HepG2 (cell line): ENCODE results near the gene OXLD1. TPM values are rescaled to one million over a fixed set of nuclear protein-coding genes. Genes with fewer than 3 reads are reported as not detected.
A peak's percentile ranks its signal among the peaks of the same experiment; 100 is the strongest.

Source experiments
- AGO2 ChIP-seq: fragments of 200-400 bp; formaldehyde crosslinking; optimal IDR thresholded peaks from 2 replicates; pipeline ENCODE3; 2017; ENCODE audit warnings: mild to moderate bottlenecking, low read depth, low read length, moderate library complexity
- ARNTL ChIP-seq: sonication (generic); formaldehyde crosslinking; IDR thresholded peaks from 2 replicates; pipeline ENCODE4 v1.4.0; 2020; ENCODE audit warnings: mild to moderate bottlenecking, missing genetic modification reagents
- NFE2L2 ChIP-seq: fragments of 150-350 bp; IDR thresholded peaks from 2 replicates; pipeline ENCODE4 v1.6.1; 2014; ENCODE audit warnings: low read length
- SAFB2 ChIP-seq: sonication (generic); formaldehyde crosslinking; IDR thresholded peaks from 2 replicates; pipeline ENCODE4 v1.5.1; 2020; ENCODE audit warnings: missing genetic modification reagents, low read depth, mild to moderate bottlenecking, borderline replicate concordance
- SMAD9 ChIP-seq: sonication (generic); formaldehyde crosslinking; IDR thresholded peaks from 2 replicates; pipeline ENCODE4 v1.5.1; 2020; ENCODE audit warnings: mild to moderate bottlenecking, missing genetic modification reagents
- TP53 ChIP-seq: sonication (generic); formaldehyde crosslinking; conservative IDR thresholded peaks from 2 replicates; pipeline ENCODE4 v1.4.0; 2020; ENCODE audit warnings: missing genetic modification reagents
- ZNF318 ChIP-seq: sonication (generic); formaldehyde crosslinking; IDR thresholded peaks from 2 replicates; pipeline ENCODE4 v1.4.0; 2020; ENCODE audit warnings: mild to moderate bottlenecking, missing genetic modification reagents
- ZNF407 ChIP-seq: sonication (generic); formaldehyde crosslinking; IDR thresholded peaks from one replicate; pipeline ENCODE4 v1.5.1; 2020; ENCODE audit warnings: mild to moderate bottlenecking, missing genetic modification reagents; ENCODE audit errors: not compliant biosample characterization
- ZNF616 ChIP-seq: sonication (generic); formaldehyde crosslinking; IDR thresholded peaks from 2 replicates; pipeline ENCODE4 v1.5.0; 2020; ENCODE audit warnings: low read depth, mild to moderate bottlenecking, missing genetic modification reagents
- ZNF703 ChIP-seq: sonication (generic); formaldehyde crosslinking; IDR thresholded peaks from 2 replicates; pipeline ENCODE4 v1.5.1; 2020; ENCODE audit warnings: missing genetic modification reagents, mild to moderate bottlenecking, moderate library complexity, borderline replicate concordance
- polyA plus RNA-seq, 8 experiments: library from polyadenylated mRNA; depleted of rRNA in 3 of 8; stranded (reverse) in 7 of 8; unstranded in 1 of 8; fragments of >200 nt; fragmentation: Illumina TruSeq in 4 of 8; extraction: Trizol in 4 of 8; gene quantifications; 2 replicates each; pipeline versions ENCODE4 v1.2.1 to v1.2.3, GENCODE V29; 2011 to 2016; ENCODE audit warnings: low read depth in 4 of 8, missing spikeins in 1 of 8, mixed read lengths in 1 of 8; ENCODE audit not compliant: insufficient read depth in 1 of 8
- total RNA-seq, 5 experiments: library from RNA; depleted of rRNA; stranded (reverse); fragments of >200 nt; fragmentation: Illumina TruSeq; extraction: Trizol; gene quantifications; 2 replicates each; pipeline ENCODE4 v1.2.3, GENCODE V29; 2016; ENCODE audit warnings: low read depth in 1 of 5
- TF ChIP-seq, protein P1 (sequence below): IDR thresholded peaks from 2 replicates; pipeline ENCODE4 v1.6.1; 2016; ENCODE audit warnings: mild to moderate bottlenecking, missing biosample characterization, missing genetic modification reagents

Gene OXLD1
- total and polyA plus RNA-seq, 2 of the 13 experiments (the other 11 are each of a cell fraction or from before 2014, with no cell fraction given), result 27.1 to 37.5 TPM

GRCh38 chr17:81701288-81702071 is 35.1 kb upstream of the OXLD1 start (continued):
- TF ChIP-seq ZNF407 (CRISPR knock-in tag) (no peak), AGO2 (peak; percentile 96), ZNF318 (CRISPR knock-in tag) (no peak), ZNF616 (no peak), SAFB2 (no peak; the same call in 1 of the 2 replicates), SMAD9 (CRISPR knock-in tag) (no peak), TP53 (no peak), ZNF703 (CRISPR knock-in tag) (no peak), NFE2L2 (no peak), ARNTL (CRISPR knock-in tag) (no peak)
- TF ChIP-seq, protein P1, sequence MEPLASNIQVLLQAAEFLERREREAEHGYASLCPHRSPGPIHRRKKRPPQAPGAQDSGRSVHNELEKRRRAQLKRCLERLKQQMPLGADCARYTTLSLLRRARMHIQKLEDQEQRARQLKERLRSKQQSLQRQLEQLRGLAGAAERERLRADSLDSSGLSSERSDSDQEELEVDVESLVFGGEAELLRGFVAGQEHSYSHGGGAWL (CRISPR knock-in tag), result 0 out of 2 replicates have a peak, but pooled peaks have one; percentile 8
